Raji (cell line): ENCODE data around the gene ZNF398.
A peak's percentile ranks its signal among the peaks of the same experiment; 100 is the strongest.

Experiments used
- POLR2A ChIP-seq: IDR thresholded peaks from 2 replicates; pipeline ENCODE4 v1.6.1; 2011; ENCODE audit warnings: low read depth, low read length, control low read depth; ENCODE audit not compliant: insufficient read depth

ZNF398 gene

GRCh38 chr7:149184274-149184673 is 37.0 kb downstream of the ZNF398 start:
- TF ChIP-seq POLR2A = no peak

- no peak for TF ChIP-seq POLR2A
Observed at GRCh38 chr7:149188213-149188612, 41.0 kb downstream of the ZNF398 start.

GRCh38 chr7:149188637-149189259 is 41.5 kb downstream of the ZNF398 start:
- TF ChIP-seq POLR2A = no peak

GRCh38 chr7:149191851-149192250 is 44.6 kb downstream of the ZNF398 start:
- no peak for TF ChIP-seq POLR2A

- TF ChIP-seq POLR2A = no peak
Observed at GRCh38 chr7:149194799-149195179, 47.5 kb downstream of the ZNF398 start.

GRCh38 chr7:149195180-149196150 is 48.2 kb downstream of the ZNF398 start, which contains the start of gene ZNF282:
Gene ZNF282, plus strand, starts transcription at chr7:149195546. Its CDS starts 44 bp downstream, at chr7:149195590.
- peak; percentile 82 for TF ChIP-seq POLR2A

GRCh38 chr7:149196151-149196704 is 49.0 kb downstream of the ZNF398 start:
- no peak for TF ChIP-seq POLR2A

GRCh38 chr7:149196705-149197171 is 49.5 kb downstream of the ZNF398 start:
- no peak for TF ChIP-seq POLR2A

GRCh38 chr7:149197675-149198074 is 50.4 kb downstream of the ZNF398 start:
- no peak for TF ChIP-seq POLR2A

GRCh38 chr7:149198161-149198816 is 51.0 kb downstream of the ZNF398 start:
- no peak for TF ChIP-seq POLR2A

- TF ChIP-seq POLR2A = no peak
Observed at GRCh38 chr7:149199234-149199995, 52.2 kb downstream of the ZNF398 start.

GRCh38 chr7:149202831-149203231 is 55.6 kb downstream of the ZNF398 start:
- no peak for TF ChIP-seq POLR2A

GRCh38 chr7:149205690-149206381 is 58.6 kb downstream of the ZNF398 start:
- no peak for TF ChIP-seq POLR2A
